HFFc6 (cell line): ENCODE data around the gene MKRN2. TPM values are rescaled to one million over a fixed set of nuclear protein-coding genes. Genes with fewer than 3 reads are reported as not detected.

Source experiments
- DNase-seq: peaks from one replicate; pipeline ENCODE4 v3.0.0-alpha.2; 2018
- H3K27ac Mint-ChIP-seq: 2 replicates; pipeline ENCODE4 v1.8.0; 2020; ENCODE audit warnings: mild to moderate bottlenecking, mixed read lengths
- H3K27me3 Mint-ChIP-seq: 2 replicates; pipeline ENCODE4 v1.8.0; 2021; ENCODE audit warnings: mild to moderate bottlenecking, moderate library complexity, mixed read lengths; ENCODE audit not compliant: insufficient read depth
- H3K36me3 Mint-ChIP-seq: 2 replicates; pipeline ENCODE4 v1.8.0; 2021; ENCODE audit warnings: low read depth, mixed read lengths
- H3K4me1 Mint-ChIP-seq: 2 replicates; pipeline ENCODE4 v1.8.0; 2020; ENCODE audit warnings: low read depth, mixed read lengths
- H3K4me3 Mint-ChIP-seq: 2 replicates; pipeline ENCODE4 v1.8.0; 2020; ENCODE audit warnings: mild to moderate bottlenecking, moderate library complexity, mixed read lengths
- H3K9me3 Mint-ChIP-seq: 2 replicates; pipeline ENCODE4 v1.8.0; 2020; ENCODE audit warnings: mild to moderate bottlenecking, mixed read lengths
- CTCF ChIP-seq: fragments of 200-600 bp; sonication (generic); IDR thresholded peaks from 2 replicates; pipeline ENCODE4 v1.5.0; 2021; ENCODE audit warnings: antibody characterized with exemption, mild to moderate bottlenecking
- total RNA-seq, 6 experiments: library from RNA; stranded (reverse); fragmentation: NEBNext Ultra II Directional; extraction: Animal tissue kit (Norgen Biotek cat#: 25700); gene quantifications; 2 replicates in 1 of 6; 3 replicates in 5 of 6; pipeline ENCODE4 v1.2.3, GENCODE V29; 2021

The MKRN2 gene
- total RNA-seq, 6 experiments from 2014 or later = 31.0 to 35.8 (median 34.8) TPM

GRCh38 chr3:12588039-12589009 lies 31.4 kb downstream of the MKRN2 start:
- H3K36me3 Mint-ChIP-seq = peaks cover 55% of the 10 kb centered on the region
- H3K4me3 Mint-ChIP-seq = no peak overlapping the region
- H3K4me1 Mint-ChIP-seq = peaks cover 25% of the 10 kb centered on the region
- no peak for TF ChIP-seq CTCF
- H3K9me3 Mint-ChIP-seq = no peaks in the 10 kb centered on the region
- peaks cover 4% of the 10 kb centered on the region for H3K27me3 Mint-ChIP-seq
- peak; percentile 50 for DNase-seq
- peak overlapping the region; percentile 67 for H3K27ac Mint-ChIP-seq

- H3K27me3 Mint-ChIP-seq = peaks cover 2% of the 10 kb centered on the region
- DNase-seq = no peak
- H3K36me3 Mint-ChIP-seq = peaks cover 48% of the 10 kb centered on the region
- H3K4me3 Mint-ChIP-seq = no peak overlapping the region
- H3K9me3 Mint-ChIP-seq = no peaks in the 10 kb centered on the region
- TF ChIP-seq CTCF = no peak
- H3K4me1 Mint-ChIP-seq = peaks cover 25% of the 10 kb centered on the region
- no peak overlapping the region for H3K27ac Mint-ChIP-seq
Measured at GRCh38 chr3:12590096-12590495, 33.2 kb downstream of the MKRN2 start.

GRCh38 chr3:12591456-12591855 lies 34.6 kb downstream of the MKRN2 start:
- H3K4me1 Mint-ChIP-seq = peaks cover 25% of the 10 kb centered on the region
- H3K27ac Mint-ChIP-seq = no peak overlapping the region
- no peak for TF ChIP-seq CTCF
- peaks cover 2% of the 10 kb centered on the region for H3K27me3 Mint-ChIP-seq
- H3K4me3 Mint-ChIP-seq = no peak overlapping the region
- peaks cover 50% of the 10 kb centered on the region for H3K36me3 Mint-ChIP-seq
- no peaks in the 10 kb centered on the region for H3K9me3 Mint-ChIP-seq
- DNase-seq = no peak

DNA sequence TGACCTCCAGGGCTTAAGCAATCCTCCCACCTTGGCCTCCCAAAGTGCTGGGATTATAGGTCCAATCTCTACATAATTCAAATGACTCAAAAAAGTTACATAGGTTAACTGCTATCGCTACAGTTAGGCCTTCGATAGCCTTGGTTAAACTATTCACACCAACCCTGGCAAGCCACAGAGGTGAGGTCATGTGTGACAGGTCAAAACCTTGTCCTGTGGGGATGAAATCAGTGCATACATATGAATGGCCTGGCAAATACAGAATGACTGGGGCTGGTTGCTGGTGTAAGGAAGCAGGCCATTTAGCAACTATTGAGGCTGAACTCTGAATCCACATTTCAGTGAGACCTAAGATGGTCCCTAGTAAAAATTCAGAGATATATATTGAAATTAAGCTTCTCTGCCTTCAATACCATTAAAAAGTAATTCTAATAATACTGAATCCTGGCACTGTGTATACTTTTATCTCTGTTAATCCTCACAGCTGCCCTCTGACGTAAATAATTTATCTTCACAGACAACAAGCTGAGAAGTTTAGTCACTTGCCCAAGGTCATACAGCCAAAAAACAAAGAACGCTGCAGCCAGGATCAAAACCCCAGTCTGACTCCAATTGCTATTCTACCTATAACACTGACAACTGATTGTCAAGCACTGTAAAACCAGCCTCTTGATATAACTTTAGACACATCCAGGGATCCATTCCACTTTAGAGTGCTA lies 35.3 kb downstream of the MKRN2 start:
- Mint-ChIP-seq H3K4me1 (peaks cover 23% of the 10 kb centered on the region), H3K9me3 (no peaks in the 10 kb centered on the region), H3K36me3 (peaks cover 49% of the 10 kb centered on the region), H3K27ac (no peak overlapping the region; the same call in 1 of the 2 replicates), H3K27me3 (peaks cover 2% of the 10 kb centered on the region), H3K4me3 (no peak overlapping the region)
- TF ChIP-seq CTCF = no peak
- DNase-seq = no peak

DNA sequence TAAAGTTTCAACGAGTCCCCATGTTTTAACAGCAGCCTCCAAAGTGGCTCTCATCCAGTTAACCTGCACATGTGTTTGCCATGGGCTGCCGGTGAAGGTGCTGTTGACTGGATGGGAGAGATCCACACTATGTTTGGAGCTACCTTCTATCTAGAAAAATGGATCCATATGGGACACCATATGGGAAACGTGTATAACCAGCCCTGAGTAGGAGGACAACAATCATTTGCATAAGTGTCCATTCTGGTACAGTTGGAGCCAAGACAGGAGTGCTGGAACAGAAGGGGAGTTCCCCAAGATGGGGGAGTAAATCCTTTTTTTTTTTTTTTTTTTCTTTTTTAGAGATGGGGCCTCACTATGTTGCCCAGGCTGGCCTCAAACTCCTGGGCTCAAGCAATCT lies 36.6 kb downstream of the MKRN2 start:
- Mint-ChIP-seq H3K9me3 (no peaks in the 10 kb centered on the region), H3K27me3 (peaks cover 2% of the 10 kb centered on the region), H3K4me1 (peaks cover 10% of the 10 kb centered on the region), H3K27ac (0 out of 2 replicates have a peak overlapping the region, but pooled peaks have one; percentile 23), H3K36me3 (peaks cover 47% of the 10 kb centered on the region), H3K4me3 (no peak overlapping the region)
- no peak for DNase-seq
- TF ChIP-seq CTCF = no peak
